Kidney (tissue), 22 donors: ENCODE data around the gene MFSD1. TPM values are rescaled to one million over a fixed set of nuclear protein-coding genes. Genes with fewer than 3 reads are reported as not detected.

ENCODE experiments used
- DNase-seq, 5 donors: peaks; one replicate each; pipeline ENCODE4 v3.0.0-alpha.2; 2013 to 2020
- FAIRE-seq: peaks from 2 replicates; lab custom pipeline; 2012; peaks lifted over from hg19 to GRCh38; lab: Jason Lieb, UNC
- H3K27ac ChIP-seq, 2 donors: one replicate each; pipeline ENCODE4 v1.7.0; 2013; ENCODE audit warnings: low read depth in 2 of 2, low read length in 2 of 2, inconsistent platforms in 1 of 2
- H3K27me3 ChIP-seq: one replicate; pipeline ENCODE4 v1.7.1; 2013; ENCODE audit warnings: low read length, inconsistent platforms; ENCODE audit not compliant: control insufficient read depth, insufficient read depth
- H3K36me3 ChIP-seq, 3 donors: one replicate each; pipeline versions ENCODE4 v1.7.0 to v1.7.1; 2013; ENCODE audit warnings: low read length in 3 of 3, control low read depth in 1 of 3, inconsistent platforms in 1 of 3; ENCODE audit not compliant: insufficient read depth in 3 of 3, control insufficient read depth in 2 of 3
- H3K4me1 ChIP-seq, 3 donors: one replicate each; pipeline versions ENCODE4 v1.7.0 to v1.7.1; 2013; ENCODE audit warnings: low read length in 3 of 3, inconsistent platforms in 1 of 3, low read depth in 1 of 3; ENCODE audit not compliant: control insufficient read depth in 2 of 3, insufficient read depth in 2 of 3
- H3K4me3 ChIP-seq, 3 donors: one replicate each; pipeline versions ENCODE4 v1.7.0 to v1.8.1; 2013; ENCODE audit warnings: low read length in 3 of 3, control low read depth in 1 of 3, inconsistent platforms in 1 of 3
- H3K9ac ChIP-seq, 3 donors: one replicate each; pipeline versions ENCODE4 v1.7.0 to v1.7.1; 2013; ENCODE audit warnings: low read length in 3 of 3, control low read depth in 1 of 3, inconsistent platforms in 1 of 3
- H3K9me3 ChIP-seq, 3 donors: one replicate each; pipeline versions ENCODE4 v1.7.0 to v1.7.1; 2013; ENCODE audit warnings: low read length in 3 of 3, control low read depth in 1 of 3, inconsistent platforms in 1 of 3; ENCODE audit not compliant: control insufficient read depth in 2 of 3, insufficient read depth in 1 of 3
- intact Hi-C: fragments of 100-400 bp; cut with DNase I; formaldehyde crosslinking; loops from one replicate; pipeline ENCODE4 v1.11.1; 2022
- long read RNA-seq, 10 donors: library from polyadenylated mRNA in 1 of 10; unstranded in 1 of 10; transcript quantifications; one replicate each; pipeline ENCODE4 v2.0.0 and lab custom pipeline, GENCODE V29; 2021 to 2026
- polyA plus RNA-seq: library from polyadenylated mRNA; stranded (reverse); fragments of 350-450 nt; fragmentation: Illumina TruSeq; extraction: RNeasy Lipid Tissue Mini Kit (QIAGEN cat#74804); gene quantifications from one replicate; pipeline ENCODE4 v1.2.3, GENCODE V29; 2014; ENCODE audit warnings: low read depth, low replicate concordance; ENCODE audit not compliant: insufficient read depth
- total RNA-seq: library from RNA; stranded (reverse); fragmentation: NEBNext Ultra II Directional; extraction: Animal tissue kit (Norgen Biotek cat#: 25700); gene quantifications from one replicate; pipeline ENCODE4 v1.2.1, GENCODE V29; 2021
- TF ChIP-seq, protein P1 (sequence below): IDR thresholded peaks from 3 replicates; pipeline ENCODE4 v1.5.1; 2012; ENCODE audit warnings: mild to moderate bottlenecking, moderate library complexity, borderline replicate concordance; ENCODE audit not compliant: insufficient read depth; ENCODE audit errors: extremely low read depth
- donor health status: control.
- donor health status: control.
- donor health status: control.
- donor health status: control.
- donor health status: control.
- donor health status: DM: yes; HTN: yes; CAD: no.
- donor health status: Normal renal cell carcinoma (clear cell type).

The MFSD1 gene, protein sequence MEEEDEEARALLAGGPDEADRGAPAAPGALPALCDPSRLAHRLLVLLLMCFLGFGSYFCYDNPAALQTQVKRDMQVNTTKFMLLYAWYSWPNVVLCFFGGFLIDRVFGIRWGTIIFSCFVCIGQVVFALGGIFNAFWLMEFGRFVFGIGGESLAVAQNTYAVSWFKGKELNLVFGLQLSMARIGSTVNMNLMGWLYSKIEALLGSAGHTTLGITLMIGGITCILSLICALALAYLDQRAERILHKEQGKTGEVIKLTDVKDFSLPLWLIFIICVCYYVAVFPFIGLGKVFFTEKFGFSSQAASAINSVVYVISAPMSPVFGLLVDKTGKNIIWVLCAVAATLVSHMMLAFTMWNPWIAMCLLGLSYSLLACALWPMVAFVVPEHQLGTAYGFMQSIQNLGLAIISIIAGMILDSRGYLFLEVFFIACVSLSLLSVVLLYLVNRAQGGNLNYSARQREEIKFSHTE
- 76.2 TPM for total RNA-seq
- 46.5 TPM for polyA plus RNA-seq
- long read RNA-seq, donor 1, transcript MFSD1-203 (16 exons, 2,423 nt): major isoform, 12 of 12 reads
- long read RNA-seq, donor 1, partial matches to known transcripts: 0 of 12 reads
- long read RNA-seq, donor 1, other reads (novel, unspliced or antisense): 0 of 12 reads
- long read RNA-seq, donor 2, transcript MFSD1-203 (16 exons, 2,423 nt): major isoform, 19 of 54 reads
- long read RNA-seq, donor 2, partial matches to known transcripts: 28 of 54 reads
- long read RNA-seq, donor 2, other reads (novel, unspliced or antisense): 0 of 54 reads
- long read RNA-seq, donor 3, transcript MFSD1-203 (16 exons, 2,423 nt): major isoform, 10 of 17 reads
- long read RNA-seq, donor 3, partial matches to known transcripts: 5 of 17 reads
- long read RNA-seq, donor 3, other reads (novel, unspliced or antisense): 0 of 17 reads
- long read RNA-seq, donor 4, transcript MFSD1-203 (16 exons, 2,423 nt): major isoform, 12 of 15 reads
- long read RNA-seq, donor 4, partial matches to known transcripts: 0 of 15 reads
- long read RNA-seq, donor 4, other reads (novel, unspliced or antisense): 0 of 15 reads
- long read RNA-seq, donor 5: 0 reads
- long read RNA-seq, donor 6, transcript MFSD1-203 (16 exons, 2,423 nt): major isoform, 8 of 10 reads
- long read RNA-seq, donor 6, partial matches to known transcripts: 0 of 10 reads
- long read RNA-seq, donor 6, other reads (novel, unspliced or antisense): 0 of 10 reads
- long read RNA-seq, donor 7, transcript MFSD1-203 (16 exons, 2,423 nt): major isoform, 53 of 71 reads
- long read RNA-seq, donor 7, transcript MFSD1-215 (15 exons, 2,121 nt): minor isoform, 7 of 71 reads
- long read RNA-seq, donor 7, partial matches to known transcripts: 3 of 71 reads
- long read RNA-seq, donor 7, other reads (novel, unspliced or antisense): 6 of 71 reads
- long read RNA-seq, donor 8, partial matches to known transcripts: 0 of 6 reads
- long read RNA-seq, donor 8, other reads (novel, unspliced or antisense): 0 of 6 reads
- long read RNA-seq, donor 9, transcript MFSD1-203 (16 exons, 2,423 nt): major isoform, 8 of 9 reads
- long read RNA-seq, donor 9, partial matches to known transcripts: 0 of 9 reads
- long read RNA-seq, donor 9, other reads (novel, unspliced or antisense): 0 of 9 reads
- long read RNA-seq, donor 10, transcript MFSD1-203 (16 exons, 2,423 nt): major isoform, 8 of 10 reads
- long read RNA-seq, donor 10, partial matches to known transcripts: 0 of 10 reads
- long read RNA-seq, donor 10, other reads (novel, unspliced or antisense): 0 of 10 reads

DNA sequence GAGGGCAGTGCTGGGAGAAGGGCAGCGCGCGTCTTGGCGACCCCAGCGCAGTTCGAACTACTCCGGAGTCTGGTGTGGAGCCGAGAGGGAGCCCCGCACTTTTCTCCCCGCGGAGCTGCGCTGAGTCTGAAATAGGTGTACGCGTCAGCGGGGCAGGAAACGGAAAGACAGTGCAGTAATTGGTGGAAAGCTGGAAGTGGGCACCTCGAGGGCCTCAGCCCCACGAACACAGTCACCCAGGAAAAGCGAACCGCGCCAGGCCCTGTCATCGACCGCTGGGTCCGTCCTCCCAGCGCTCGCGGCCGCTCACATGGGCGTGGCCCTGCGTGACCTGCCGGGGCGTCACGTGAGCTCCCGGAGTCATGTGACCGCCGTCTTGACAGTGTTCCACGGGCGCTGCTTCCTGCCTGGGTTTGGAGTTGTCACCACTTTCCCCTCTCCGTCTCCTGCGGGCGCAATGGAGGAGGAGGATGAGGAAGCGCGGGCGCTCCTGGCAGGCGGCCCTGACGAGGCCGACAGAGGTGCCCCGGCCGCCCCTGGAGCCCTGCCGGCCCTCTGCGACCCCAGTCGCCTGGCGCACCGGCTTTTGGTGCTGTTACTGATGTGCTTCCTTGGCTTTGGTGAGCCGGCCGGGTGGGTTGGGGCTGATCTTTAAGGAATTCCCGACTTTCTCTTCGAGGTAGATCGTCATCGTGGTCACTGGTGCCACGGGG lies at the start of gene MFSD1:
MFSD1 (plus strand) TSS at position 359 of the 713 bp plus-strand sequence; CDS start at position 458, 99 bp downstream.
- FAIRE-seq (no peak), DNase-seq (peak; percentile 92 to 98 (median 94))
- TF ChIP-seq, protein P1, sequence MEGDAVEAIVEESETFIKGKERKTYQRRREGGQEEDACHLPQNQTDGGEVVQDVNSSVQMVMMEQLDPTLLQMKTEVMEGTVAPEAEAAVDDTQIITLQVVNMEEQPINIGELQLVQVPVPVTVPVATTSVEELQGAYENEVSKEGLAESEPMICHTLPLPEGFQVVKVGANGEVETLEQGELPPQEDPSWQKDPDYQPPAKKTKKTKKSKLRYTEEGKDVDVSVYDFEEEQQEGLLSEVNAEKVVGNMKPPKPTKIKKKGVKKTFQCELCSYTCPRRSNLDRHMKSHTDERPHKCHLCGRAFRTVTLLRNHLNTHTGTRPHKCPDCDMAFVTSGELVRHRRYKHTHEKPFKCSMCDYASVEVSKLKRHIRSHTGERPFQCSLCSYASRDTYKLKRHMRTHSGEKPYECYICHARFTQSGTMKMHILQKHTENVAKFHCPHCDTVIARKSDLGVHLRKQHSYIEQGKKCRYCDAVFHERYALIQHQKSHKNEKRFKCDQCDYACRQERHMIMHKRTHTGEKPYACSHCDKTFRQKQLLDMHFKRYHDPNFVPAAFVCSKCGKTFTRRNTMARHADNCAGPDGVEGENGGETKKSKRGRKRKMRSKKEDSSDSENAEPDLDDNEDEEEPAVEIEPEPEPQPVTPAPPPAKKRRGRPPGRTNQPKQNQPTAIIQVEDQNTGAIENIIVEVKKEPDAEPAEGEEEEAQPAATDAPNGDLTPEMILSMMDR: no peak
- Histone ChIP-seq H3K4me3 (peak within 1 kb of the TSS; percentile 82 to 99 (median 91)), H3K27me3 (no peaks in the 10 kb centered on the region), H3K36me3 (no peaks in the 10 kb centered on the region), H3K4me1 (peaks cover 0 to 8% (median 0%) of the 10 kb centered on the region in 3 donors), H3K9me3 (no peaks in the 10 kb centered on the region), H3K9ac (peak within 1 kb of the TSS; percentile 74 to 97 (median 85)), H3K27ac (peak within 1 kb of the TSS; percentile 58 to 75)
- intact Hi-C loops: no loop called here

DNA sequence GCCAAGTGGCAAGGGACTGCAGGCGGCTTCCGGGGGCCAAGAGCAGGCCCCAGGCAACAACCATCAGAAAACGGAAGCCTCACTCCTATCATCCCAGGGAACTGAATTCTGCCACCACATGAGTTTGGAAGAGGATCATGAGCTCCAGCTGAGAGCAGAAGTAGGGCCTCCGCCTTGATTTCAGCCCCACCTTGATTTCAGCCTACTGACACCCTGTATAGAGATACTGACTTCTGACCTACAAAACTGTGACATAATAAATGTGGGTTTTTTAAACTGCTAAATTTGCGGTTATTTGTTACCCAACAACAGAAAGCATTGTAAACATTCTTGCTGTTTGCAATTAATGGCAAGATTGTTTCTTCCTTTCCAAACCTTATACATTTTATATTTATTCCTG lies 48.0 kb upstream of the MFSD1 start:
- DNase-seq (no peak), FAIRE-seq (no peak)

More for the DNA sequence above, 48.0 kb upstream of the MFSD1 start:
- Histone ChIP-seq H3K27me3 (no peaks in the 10 kb centered on the region), H3K4me1 (peaks cover 0 to 4% (median 0%) of the 10 kb centered on the region in 3 donors), H3K4me3 (no peak overlapping the region), H3K36me3 (no peaks in the 10 kb centered on the region), H3K9me3 (no peaks in the 10 kb centered on the region), H3K27ac (no peak overlapping the region), H3K9ac (no peak overlapping the region)
- TF ChIP-seq, protein P1: no peak
- intact Hi-C loops: no loop called here
